AG08395 (cell line): Measurements from ENCODE around the gene CCDC167.

Source experiments
- DNase-seq: peaks from one replicate; pipeline ENCODE4 v3.0.0; 2012; ENCODE audit warnings: mixed read lengths, low spot score

Gene CCDC167

DNA sequence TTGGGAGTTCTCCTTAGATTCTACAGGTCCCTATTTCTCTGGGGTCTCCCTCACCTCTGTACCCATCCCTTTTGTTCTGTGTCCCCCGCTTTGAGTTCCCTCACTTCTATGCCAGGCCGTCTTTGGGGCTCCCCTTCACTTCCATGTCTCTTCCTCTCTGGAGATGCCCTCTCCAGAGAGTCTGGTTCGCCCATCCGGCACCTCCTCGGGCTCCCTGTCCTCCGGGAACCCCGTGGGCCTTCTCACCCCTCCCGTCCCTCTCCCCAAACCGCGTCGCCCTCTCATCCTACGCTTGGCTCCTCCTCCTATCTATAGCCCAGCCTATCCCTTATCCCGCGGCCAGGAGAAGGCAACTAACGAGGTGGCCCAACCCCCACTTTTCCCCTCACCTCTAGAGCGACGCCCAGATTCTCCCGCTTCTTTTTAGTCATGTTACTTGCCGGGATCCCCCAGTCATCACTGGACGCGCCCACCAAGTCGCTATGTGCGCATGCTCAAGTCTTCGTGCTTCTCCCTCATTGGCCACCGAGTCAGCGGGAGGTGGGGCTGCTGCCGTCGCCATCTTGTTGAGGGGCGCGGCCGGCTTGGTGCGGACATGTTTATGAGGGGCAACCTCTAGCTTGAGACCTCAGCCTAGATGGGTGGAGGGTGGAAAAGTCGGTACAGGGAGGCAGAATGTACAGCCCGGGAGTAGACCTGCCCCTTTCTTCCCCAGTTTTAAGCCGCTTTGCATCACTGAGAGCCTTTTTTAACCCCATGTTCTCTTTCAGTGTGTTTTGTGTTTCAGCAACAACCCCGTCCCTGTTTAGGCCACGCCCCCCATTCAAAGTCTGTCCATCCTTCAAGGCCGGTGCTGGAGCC, at the start of gene CCDC167:
Gene CCDC167 (minus strand): TSS at position 461 of the 861 bp plus-strand sequence. CDS start 30 bp downstream, at position 431.
- peak; percentile 99 for DNase-seq

DNA sequence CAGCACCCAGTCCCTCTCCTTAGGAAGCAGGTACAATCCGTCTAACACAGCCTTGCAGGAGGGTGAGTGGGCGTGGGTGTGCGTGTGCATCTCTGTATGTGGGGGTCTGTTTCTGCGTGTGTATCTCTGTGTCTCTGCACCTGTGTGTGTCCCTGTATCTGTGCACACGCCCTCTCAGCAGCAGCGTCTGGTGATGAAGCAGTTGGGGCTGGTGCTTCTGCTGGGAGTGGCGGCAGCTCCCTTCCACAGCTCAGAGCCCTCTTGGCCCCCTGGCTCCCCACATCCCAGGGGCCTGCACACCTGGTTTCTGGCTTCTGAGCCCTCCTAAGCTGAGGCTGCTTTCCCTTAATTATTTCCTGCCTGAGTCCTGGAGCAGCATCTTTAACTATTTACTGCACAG, 49.5 kb upstream of the CCDC167 start:
- no peak for DNase-seq

DNA sequence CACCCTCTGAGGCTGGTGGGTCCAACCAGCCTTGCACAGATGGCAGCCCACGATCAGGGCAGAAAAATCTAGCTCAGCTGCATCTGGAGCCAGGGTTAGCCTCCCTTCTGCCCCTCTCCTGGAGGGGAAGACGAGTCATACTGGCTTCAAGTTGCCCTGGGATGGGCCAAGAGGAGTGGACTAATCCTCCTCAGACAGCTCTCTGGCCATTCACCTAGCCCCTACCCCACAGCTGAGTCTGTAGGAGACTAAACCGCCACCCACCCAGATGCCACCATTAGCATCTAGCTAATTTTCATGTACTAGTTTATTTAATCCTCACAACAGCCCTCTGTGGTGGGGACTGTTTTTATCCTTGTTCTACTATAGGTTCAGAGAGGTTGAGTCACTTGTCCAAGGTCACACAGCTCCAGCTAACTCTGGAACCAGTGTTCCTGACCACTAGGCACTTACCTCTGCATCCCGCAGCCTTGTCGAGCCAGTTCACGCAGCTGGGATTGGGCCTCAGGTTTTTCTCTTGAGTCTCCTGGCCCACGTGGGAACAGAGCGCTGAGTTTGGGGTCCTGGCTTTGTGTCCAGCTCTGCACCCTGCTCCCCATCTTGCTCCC, 48.5 kb upstream of the CCDC167 start:
- DNase-seq: no peak

DNA sequence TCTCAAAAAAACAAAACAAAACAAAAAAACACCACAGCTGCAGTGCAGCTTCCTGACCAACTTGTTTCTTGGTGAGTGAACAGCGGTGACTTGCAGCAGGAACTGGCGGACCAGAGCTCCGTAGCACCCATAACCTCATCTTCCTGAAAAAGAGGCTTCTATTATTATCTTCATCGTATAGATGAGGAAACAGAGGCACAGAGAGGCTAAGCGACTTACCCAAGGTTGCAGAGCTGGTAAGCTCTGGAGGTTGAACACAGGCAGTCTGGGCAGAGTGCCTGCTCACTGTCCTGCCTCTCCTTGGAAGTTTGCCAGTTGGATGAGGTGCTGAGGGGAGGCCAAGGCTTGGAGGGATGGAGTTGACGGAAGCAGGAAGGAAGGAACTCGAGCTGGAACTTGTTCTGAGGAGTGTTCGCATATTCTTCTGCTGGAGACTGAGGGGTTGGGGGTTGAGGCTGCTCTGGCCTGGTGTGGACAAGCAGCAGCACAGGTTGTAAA, 47.9 kb upstream of the CCDC167 start:
- DNase-seq: peak; percentile 43

DNA sequence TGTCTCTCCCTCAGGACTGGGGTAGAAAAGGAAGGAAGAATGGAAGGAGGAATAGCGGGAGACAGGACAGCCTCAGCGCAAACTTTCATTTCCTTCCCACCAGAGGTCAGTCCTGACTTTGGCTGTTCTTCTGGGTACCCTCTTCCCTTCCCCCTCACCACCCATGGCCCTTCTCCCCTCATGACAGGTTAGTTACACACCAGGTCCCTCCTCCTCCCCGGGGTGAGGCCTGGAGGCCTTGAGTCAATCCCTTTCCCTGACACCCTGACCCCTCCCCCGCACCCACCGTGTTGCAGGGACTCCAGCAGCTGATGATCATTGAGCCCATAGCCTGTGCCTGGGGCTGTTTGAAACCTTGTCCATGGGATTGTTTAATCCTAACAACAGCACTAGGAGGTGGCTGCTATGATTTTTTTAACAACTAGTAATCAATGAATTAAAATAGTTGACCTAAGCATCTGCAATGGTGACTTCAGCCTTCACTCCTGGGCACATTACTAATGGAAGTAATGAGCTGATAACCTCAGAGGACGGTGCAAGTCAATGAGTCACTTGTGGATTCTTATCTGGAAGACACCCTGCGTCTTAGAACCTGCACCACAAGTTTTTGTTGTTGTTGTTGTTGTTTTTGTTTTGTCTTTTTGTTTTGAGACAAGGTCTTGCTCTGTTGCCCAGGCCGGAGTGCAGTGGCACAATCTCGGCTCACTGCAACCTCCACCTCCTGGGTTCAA, 46.6 kb upstream of the CCDC167 start:
- no peak for DNase-seq

DNA sequence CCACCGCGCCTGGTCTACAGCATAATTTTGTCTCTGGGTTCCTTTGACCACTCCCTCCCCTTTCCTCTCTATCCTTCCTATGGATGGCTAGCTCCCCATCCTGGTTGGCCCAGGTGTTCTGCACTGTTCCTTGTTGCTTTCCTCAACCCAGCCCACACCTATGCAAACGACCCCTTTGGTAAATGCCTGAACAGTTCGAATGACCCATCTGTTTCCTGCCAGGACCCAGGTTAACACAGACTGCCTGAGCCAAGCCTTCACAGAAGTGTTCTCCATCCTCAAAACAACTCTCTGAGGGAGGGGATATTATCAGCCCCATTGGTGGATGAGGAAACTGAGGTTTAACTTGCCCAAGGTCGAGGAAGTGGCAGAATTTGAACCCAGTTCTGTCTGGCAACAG, 44.8 kb upstream of the CCDC167 start:
- DNase-seq: no peak

DNA sequence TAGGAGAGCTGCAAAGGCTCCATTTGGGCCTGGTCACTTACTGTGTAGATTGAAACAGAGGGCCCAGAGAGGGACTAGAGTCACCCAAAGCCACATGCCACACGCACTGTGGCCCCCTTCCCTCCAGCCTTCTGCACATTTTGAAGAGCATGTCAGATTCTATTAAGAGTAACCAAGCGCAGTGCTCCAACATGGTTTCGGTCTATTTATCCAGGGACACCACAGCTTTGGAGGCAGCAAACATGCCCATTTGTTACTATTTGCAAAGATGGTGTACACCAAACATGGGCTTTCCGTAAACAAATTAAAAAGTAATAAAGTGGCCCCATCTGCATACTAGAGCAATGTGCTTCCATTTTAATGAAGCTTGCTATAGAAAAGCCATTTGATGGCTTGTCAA, 43.7 kb upstream of the CCDC167 start:
- no peak for DNase-seq

DNA sequence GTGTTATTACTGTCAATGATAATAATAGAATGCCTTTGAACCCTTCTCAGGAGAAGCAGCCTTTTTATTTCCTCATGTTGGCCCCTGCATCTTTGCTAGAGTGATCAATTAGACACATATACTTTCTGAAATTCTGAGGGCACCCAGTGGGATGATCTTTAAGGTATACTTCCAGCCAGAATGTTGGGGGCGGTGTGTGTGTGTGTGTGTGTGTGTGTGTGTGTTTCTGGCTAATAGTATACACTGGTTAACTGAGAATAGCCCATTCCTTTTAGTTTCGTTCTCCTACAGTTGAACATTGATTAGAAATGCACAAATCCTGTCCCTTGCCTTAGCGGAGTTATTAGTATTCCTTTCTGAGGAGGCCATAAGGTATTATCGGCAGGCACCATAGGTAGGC, 41.7 kb upstream of the CCDC167 start:
- no peak for DNase-seq

DNA sequence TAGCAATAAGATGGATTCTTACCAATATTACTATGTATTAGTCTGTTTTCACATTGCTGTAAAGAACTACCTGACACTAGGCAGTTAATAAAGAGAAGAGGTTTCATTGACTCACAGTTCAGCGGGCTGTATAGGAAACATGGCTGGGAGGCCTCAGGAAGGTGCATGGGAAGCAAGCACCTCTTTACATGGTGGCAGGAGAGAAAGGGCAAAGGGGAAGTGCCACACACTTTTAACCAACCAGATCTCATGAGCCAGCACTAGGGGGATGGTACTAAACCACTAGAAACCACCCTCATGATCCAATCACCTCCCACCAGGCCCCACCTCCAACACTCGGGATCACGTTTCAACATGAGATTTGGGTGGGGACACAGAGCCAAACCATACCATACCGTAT, 40.7 kb upstream of the CCDC167 start:
- no peak for DNase-seq

DNA sequence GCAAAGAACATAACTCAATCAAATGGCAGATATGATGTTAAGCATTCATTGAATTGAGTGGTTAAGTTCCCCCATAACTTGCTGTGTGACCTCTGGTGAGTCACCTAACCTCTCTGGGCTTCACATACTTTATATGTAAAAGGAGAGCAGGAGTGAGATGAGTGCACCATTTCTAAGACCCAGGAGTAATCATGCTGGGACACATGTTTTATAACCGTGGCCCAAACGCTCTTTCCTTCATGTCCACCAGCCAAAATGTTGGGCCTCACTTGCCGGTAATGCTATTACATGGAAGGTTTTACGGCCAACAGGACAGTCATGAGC, 40.3 kb upstream of the CCDC167 start:
- DNase-seq: no peak

DNA sequence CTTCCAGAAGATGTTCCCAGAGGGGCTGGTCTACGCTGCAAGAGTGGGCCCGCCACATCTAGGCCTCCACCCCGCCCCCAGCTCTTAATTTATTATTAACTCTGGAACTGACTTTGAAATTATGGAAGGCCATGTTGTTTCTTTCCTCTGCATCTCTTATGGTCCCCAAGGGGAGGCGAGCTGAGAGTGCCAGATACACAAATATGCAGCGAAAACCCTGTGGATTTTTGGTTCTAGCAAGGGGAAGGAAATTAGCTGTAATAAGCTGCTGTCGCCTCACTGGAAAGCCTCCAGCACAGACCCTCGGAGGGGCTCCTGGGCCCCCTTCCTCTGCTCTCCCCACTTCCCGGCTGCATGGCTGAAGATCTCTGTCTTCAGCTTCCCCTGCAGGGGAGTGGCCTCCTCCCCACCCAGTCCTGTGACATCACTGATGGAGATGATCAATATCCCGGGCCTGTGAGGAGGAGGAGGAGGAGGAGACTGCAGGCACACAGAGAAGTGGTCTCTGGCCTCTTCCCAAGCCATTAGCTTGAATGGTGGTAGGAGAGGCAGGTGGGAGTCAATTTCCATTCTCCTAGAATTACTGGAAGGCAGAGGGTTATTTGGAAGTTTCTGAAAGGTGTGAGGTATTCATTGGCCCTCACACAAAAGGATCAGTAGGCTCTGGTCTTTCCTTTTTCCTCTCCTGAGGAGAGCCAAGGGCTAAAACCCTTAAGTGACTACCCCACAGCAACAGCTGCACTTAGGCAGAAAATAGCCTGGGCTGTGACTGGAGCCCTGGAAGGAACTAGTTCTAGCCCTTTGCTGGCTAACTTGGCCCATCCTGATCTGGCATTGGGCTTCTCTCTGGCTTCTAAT, 39.7 kb upstream of the CCDC167 start:
- DNase-seq: no peak

DNA sequence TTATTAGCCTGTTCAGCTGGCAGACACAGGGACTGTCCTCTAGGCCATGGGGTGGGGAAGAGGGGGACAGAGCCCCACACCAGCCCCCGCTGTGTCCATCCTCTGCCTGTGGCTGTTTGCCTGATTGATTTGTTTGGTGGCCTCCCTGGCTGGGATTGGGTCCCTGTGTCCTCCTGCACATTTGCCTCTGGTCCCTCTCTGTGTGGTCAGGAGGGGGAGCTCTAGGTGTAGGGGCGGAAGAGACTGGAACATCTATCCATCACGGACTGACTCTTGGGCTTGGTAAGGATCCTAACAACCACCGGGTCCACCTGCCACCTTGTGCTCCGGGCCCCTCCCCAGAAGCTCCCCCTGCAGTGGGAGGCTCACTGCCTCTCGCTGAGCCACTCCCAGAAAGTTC, 38.4 kb upstream of the CCDC167 start:
- DNase-seq: peak; percentile 45

DNA sequence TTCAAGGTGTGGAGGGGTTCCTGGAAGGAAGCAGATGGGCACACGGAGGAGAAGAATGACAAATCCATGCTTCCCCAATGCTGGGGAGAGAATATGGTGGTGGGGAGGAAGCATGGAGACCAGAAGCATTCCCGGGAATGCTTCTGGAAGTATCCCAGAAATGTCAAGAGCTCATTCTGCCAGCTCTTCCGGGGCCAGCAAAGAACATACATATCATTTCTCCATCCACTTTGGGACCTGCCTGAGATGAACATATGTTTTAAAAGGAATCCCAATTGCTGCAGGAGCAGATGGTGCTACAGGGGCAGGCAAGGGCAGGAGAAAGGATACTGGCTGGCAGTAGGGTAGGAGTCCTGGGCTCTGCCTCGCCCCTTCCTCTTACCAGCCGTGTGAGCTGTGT, 37.9 kb upstream of the CCDC167 start:
- DNase-seq: no peak

DNA sequence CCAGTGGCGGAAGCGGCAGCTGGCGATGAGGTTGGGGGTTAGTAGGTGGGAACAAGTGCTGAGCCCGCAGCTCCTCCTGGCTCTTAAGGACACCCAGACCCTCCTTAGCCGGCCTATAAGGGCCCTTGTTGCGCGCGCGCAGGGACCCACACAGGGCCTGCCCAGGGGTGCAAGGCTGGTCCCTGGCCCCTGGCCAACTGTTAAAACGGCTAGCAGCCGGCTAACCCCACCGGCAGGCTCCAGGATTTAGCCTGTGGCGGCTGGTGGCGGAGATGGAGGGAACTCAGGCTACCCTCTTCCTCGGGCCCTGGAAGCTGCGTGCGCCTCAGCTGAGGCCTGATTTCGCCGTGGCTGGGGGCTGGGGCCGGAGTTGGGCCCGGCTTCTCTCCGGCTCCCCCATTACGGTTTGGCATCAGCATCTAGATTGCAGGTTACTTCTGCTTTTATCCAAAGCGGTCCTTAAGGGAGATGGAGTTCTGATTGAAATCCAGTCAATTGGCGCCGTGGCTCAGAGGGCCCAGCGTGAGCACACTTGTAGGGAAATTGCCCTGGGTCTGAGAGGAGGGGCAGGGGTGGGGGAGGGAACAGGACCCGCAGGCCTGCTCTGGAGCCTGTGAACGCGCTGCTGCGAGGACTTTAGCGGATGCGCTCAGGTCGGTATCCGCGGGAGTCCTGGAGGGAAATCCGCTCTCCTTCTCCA, 36.9 kb upstream of the CCDC167 start:
- no peak for DNase-seq

DNA sequence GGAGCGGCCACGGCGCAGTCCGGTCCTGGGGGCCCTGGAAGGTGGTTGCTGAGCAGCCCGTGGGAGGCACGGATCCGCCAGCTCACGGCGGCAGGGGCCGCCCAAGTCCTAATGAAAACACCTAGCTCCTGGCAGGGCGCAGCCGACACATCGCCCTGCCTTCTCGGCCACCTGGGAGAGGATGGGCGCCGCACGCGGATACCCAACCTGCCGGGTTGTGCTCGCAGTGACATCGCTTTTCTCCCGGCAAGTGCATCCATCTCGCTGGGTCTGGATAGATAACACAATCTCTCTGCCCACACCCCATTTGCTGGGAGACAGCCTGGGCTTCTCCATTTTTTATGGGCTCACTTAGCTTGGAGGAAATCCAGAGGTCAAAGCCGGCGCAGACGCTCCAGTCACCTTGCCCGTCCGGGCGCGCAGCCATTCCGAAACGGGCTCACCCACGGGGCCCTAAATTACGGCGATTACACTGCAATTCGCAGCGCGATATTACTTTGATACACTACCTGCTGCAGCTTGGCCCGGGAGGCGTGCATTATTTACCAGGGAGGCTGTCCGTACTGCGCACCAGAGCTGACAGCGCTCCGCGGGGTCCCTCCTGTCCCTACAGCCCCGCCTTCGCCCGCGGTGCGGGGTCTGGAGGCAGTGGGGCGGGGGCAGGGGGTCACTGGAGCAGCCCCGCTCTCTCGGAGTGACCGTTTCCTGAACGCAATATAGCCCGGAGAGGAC, 36.2 kb upstream of the CCDC167 start:
- DNase-seq: no peak

DNA sequence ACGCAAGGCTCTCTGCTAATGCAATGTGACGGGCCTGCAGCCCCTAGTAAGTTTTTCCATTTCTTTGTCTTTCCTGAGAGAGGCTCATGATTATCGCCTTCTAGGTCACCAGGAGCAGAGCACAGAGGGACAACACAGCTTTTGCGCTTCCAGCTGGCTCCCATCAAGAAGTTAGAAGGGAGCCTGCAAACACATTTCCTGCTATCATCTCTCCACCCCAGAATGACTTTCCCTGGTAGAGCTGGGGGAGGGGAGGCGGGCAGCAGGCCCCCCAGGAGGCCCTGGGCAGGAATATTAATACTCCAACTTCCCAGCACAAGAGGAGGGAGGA, 35.7 kb upstream of the CCDC167 start:
- no peak for DNase-seq

DNA sequence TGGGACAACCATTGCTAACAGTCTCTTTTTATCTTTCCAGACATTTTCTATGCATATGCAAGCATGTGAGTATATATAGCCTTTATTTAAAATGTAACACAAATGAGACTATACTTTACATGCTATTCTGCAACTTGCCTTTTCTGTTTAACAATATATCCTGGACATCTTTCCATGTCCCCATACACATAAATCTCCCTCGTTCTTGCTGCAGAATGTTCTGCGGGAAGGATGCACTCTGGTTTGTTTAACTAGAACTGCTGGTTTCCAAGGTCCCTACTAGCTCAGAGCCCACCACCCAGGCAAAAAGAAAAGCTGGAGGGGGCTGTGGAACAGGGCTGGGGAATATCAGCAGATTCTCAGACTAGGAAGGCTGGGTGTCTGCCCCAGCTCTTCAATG, 35.2 kb upstream of the CCDC167 start:
- DNase-seq: no peak

DNA sequence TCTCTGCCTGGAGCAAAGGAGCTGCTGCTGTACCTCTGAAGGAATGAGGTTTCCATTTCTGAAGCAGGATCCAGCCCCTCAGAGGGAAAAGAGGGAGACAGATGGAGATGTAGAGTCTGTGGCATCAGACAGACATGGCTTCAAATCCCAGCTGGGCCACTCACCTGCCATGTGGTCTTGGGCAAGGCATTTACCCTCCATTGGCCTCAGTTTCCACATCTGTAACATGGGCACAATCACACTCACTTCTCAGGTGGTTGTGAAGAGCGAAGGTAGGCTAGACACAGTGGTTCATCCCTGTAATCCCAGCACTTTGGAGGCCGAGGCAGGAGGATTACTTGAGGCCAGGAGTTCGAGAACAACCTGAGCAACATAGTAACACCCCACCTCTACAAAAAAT, 32.4 kb upstream of the CCDC167 start:
- DNase-seq: no peak

DNA sequence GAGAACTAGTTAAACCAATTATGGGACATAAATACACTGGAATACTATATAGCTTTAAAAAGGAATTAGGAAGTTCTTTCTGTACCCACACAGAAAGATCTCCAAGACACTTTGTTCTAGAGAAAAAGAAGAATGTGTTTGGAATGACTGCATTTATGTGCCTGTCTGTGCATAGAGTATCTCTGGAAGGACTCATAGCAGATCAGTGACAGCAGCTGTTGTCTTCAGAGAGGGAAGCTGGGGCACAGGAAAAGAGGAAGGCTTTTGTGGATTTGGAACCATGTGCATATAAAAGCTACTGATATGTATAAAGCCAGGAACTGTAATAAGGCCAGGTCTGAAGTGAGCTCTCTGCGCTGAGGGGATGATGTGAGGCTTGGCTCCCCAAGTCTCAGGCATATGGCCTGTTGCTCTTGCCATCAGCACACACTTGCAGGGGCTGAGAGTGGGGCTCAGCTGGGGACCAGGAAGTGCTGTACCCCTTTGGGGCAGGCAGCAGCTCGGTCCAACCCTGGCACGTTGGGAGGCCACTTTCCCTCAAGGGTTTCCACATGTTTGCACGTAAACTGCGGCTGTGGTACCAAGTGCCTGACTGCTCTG, 31.8 kb upstream of the CCDC167 start:
- no peak for DNase-seq

DNA sequence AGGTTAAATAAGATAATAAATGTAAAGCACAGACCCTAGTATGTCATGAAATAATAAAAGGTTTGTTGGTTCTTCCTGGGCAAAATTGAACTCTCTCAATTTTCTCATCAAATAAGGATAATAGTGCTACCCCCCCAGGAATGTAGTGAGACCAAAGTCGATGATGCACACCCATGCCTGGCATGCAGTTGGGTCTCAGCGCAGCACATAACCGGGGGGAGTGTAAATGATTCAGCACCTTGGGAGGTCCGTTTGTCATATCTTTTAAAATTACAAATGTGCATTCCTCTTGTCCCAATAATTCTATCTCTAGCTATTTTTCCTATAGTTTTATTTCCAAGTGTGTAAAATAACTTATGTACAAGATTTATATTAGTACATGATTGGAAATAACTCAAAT, 31.3 kb upstream of the CCDC167 start:
- no peak for DNase-seq
